HUES6 (cell line): ENCODE results near the gene SPEN.

Source experiments
- H3K27ac ChIP-seq: 2 replicates; pipeline ENCODE4 v1.7.0; 2013; ENCODE audit warnings: low read depth, mild to moderate bottlenecking, low read length, inconsistent platforms
- H3K27me3 ChIP-seq: 2 replicates; pipeline ENCODE4 v1.6.1; 2013; ENCODE audit warnings: low read length; ENCODE audit not compliant: control insufficient read depth, insufficient read depth
- H3K36me3 ChIP-seq: 2 replicates; pipeline ENCODE4 v1.6.1; 2013; ENCODE audit warnings: low read length; ENCODE audit not compliant: control insufficient read depth, insufficient read depth
- H3K4me1 ChIP-seq: 2 replicates; pipeline ENCODE4 v1.6.1; 2013; ENCODE audit warnings: low read length; ENCODE audit not compliant: control insufficient read depth, insufficient read depth
- H3K4me3 ChIP-seq: 2 replicates; pipeline ENCODE4 v1.5.1; 2013; ENCODE audit warnings: low read depth, low read length
- H3K9ac ChIP-seq: one replicate; pipeline ENCODE4 v1.6.1; 2013; ENCODE audit warnings: mild to moderate bottlenecking, low read length
- H3K9me3 ChIP-seq: 2 replicates; pipeline ENCODE4 v1.6.1; 2013; ENCODE audit warnings: low read depth, low read length; ENCODE audit not compliant: control insufficient read depth, insufficient read depth

The SPEN gene

GRCh38 chr1:15848143-15848928, 829 bp downstream of the SPEN start:
- Histone ChIP-seq H3K27ac (peak overlapping the region; percentile 49; the same call in 1 of the 2 replicates), H3K36me3 (no peaks in the 10 kb centered on the region), H3K4me1 (peaks cover 11% of the 10 kb centered on the region), H3K4me3 (peak overlapping the region; percentile 67), H3K9ac (peak overlapping the region; percentile 89), H3K9me3 (no peaks in the 10 kb centered on the region), H3K27me3 (no peaks in the 10 kb centered on the region)

GRCh38 chr1:15848929-15849774, 1.6 kb downstream of the SPEN start:
- H3K4me3 ChIP-seq, result peak overlapping the region; percentile 67
- peaks cover 11% of the 10 kb centered on the region for H3K4me1 ChIP-seq
- peak overlapping the region; percentile 72 for H3K27ac ChIP-seq
- no peaks in the 10 kb centered on the region for H3K9me3 ChIP-seq
- no peaks in the 10 kb centered on the region for H3K27me3 ChIP-seq
- peak overlapping the region; percentile 89 for H3K9ac ChIP-seq
- H3K36me3 ChIP-seq, result no peaks in the 10 kb centered on the region

GRCh38 chr1:15849775-15850324, 2.3 kb downstream of the SPEN start:
- H3K27ac ChIP-seq, result peak overlapping the region; percentile 72
- H3K9me3 ChIP-seq, result no peaks in the 10 kb centered on the region
- peak overlapping the region; percentile 89 for H3K9ac ChIP-seq
- H3K27me3 ChIP-seq, result no peaks in the 10 kb centered on the region
- peak overlapping the region; percentile 67 for H3K4me3 ChIP-seq
- no peaks in the 10 kb centered on the region for H3K36me3 ChIP-seq
- peaks cover 11% of the 10 kb centered on the region for H3K4me1 ChIP-seq

GRCh38 chr1:15850471-15851001, 3.0 kb downstream of the SPEN start:
- no peaks in the 10 kb centered on the region for H3K27me3 ChIP-seq
- H3K9ac ChIP-seq, result peak overlapping the region; percentile 89
- peaks cover 11% of the 10 kb centered on the region for H3K4me1 ChIP-seq
- H3K9me3 ChIP-seq, result no peaks in the 10 kb centered on the region
- H3K36me3 ChIP-seq, result no peaks in the 10 kb centered on the region
- H3K4me3 ChIP-seq, result peak overlapping the region; percentile 67
- H3K27ac ChIP-seq, result no peak overlapping the region

GRCh38 chr1:15851210-15852035, 3.9 kb downstream of the SPEN start:
- Histone ChIP-seq H3K27ac (no peak overlapping the region), H3K9me3 (no peaks in the 10 kb centered on the region), H3K9ac (no peak overlapping the region), H3K36me3 (no peaks in the 10 kb centered on the region), H3K4me3 (peak overlapping the region; percentile 67; the same call in 1 of the 2 replicates), H3K4me1 (peaks cover 11% of the 10 kb centered on the region), H3K27me3 (no peaks in the 10 kb centered on the region)

- Histone ChIP-seq H3K4me3 (no peak overlapping the region), H3K9ac (no peak overlapping the region), H3K9me3 (no peaks in the 10 kb centered on the region), H3K27me3 (no peaks in the 10 kb centered on the region), H3K4me1 (peaks cover 11% of the 10 kb centered on the region), H3K36me3 (no peaks in the 10 kb centered on the region), H3K27ac (no peak overlapping the region)
Observed at GRCh38 chr1:15852036-15852827, 4.7 kb downstream of the SPEN start.

GRCh38 chr1:15852828-15853302, 5.4 kb downstream of the SPEN start:
- no peak overlapping the region for H3K27ac ChIP-seq
- H3K27me3 ChIP-seq, result no peaks in the 10 kb centered on the region
- H3K36me3 ChIP-seq, result no peaks in the 10 kb centered on the region
- no peaks in the 10 kb centered on the region for H3K9me3 ChIP-seq
- H3K4me3 ChIP-seq, result no peak overlapping the region
- H3K9ac ChIP-seq, result no peak overlapping the region
- H3K4me1 ChIP-seq, result peaks cover 11% of the 10 kb centered on the region

- H3K36me3 ChIP-seq, result no peaks in the 10 kb centered on the region
- no peak overlapping the region for H3K9ac ChIP-seq
- no peaks in the 10 kb centered on the region for H3K27me3 ChIP-seq
- no peak overlapping the region for H3K4me3 ChIP-seq
- no peak overlapping the region for H3K27ac ChIP-seq
- H3K9me3 ChIP-seq, result no peaks in the 10 kb centered on the region
- H3K4me1 ChIP-seq, result peaks cover 2% of the 10 kb centered on the region; the same call in 1 of the 2 replicates
Observed at GRCh38 chr1:15856888-15857287, 9.4 kb downstream of the SPEN start.

GRCh38 chr1:15858069-15858670, 10.7 kb downstream of the SPEN start:
- Histone ChIP-seq H3K4me3 (no peak overlapping the region), H3K9ac (no peak overlapping the region), H3K9me3 (no peaks in the 10 kb centered on the region), H3K27ac (no peak overlapping the region), H3K4me1 (no peaks in the 10 kb centered on the region), H3K27me3 (no peaks in the 10 kb centered on the region), H3K36me3 (no peaks in the 10 kb centered on the region)
